Stimulated activated CD4-positive, alpha-beta T cell treated with anti-CD3 and anti-CD28 coated beads, Interleukin-12 subunit alpha, Interleukin-12 subunit beta, amount 100 ng/mL, for 4 hours (primary cell): ENCODE measurements around the gene TPCN2.

ENCODE experiments used
- DNase-seq: peaks from one replicate; pipeline ENCODE4 v3.0.0-alpha.2; 2020

Gene TPCN2

GRCh38 chr11:69039501-69039900, 9.2 kb upstream of the TPCN2 start:
- DNase-seq = no peak

GRCh38 chr11:69040051-69040450, 8.7 kb upstream of the TPCN2 start:
- no peak for DNase-seq

GRCh38 chr11:69040581-69041260, 8.0 kb upstream of the TPCN2 start:
- no peak for DNase-seq

GRCh38 chr11:69041516-69041915, 7.2 kb upstream of the TPCN2 start:
- no peak for DNase-seq

GRCh38 chr11:69044111-69045013, 4.4 kb upstream of the TPCN2 start:
- DNase-seq = no peak

- no peak for DNase-seq
Measured at GRCh38 chr11:69048031-69048693, 570 bp upstream of the TPCN2 start.

- DNase-seq = no peak
Measured at GRCh38 chr11:69049490-69049867, 747 bp downstream of the TPCN2 start.

GRCh38 chr11:69050592-69051380, 2.1 kb downstream of the TPCN2 start:
- no peak for DNase-seq

- DNase-seq = no peak
Measured at GRCh38 chr11:69051381-69052342, 2.9 kb downstream of the TPCN2 start.

- DNase-seq = no peak
Measured at GRCh38 chr11:69052343-69053168, 3.8 kb downstream of the TPCN2 start.

GRCh38 chr11:69053169-69053477, 4.4 kb downstream of the TPCN2 start:
- DNase-seq = no peak

- no peak for DNase-seq
Measured at GRCh38 chr11:69053546-69054396, 5.0 kb downstream of the TPCN2 start.

- DNase-seq = no peak
Measured at GRCh38 chr11:69054397-69055211, 5.9 kb downstream of the TPCN2 start.

- DNase-seq = no peak
Measured at GRCh38 chr11:69055212-69055586, 6.5 kb downstream of the TPCN2 start.

- no peak for DNase-seq
Measured at GRCh38 chr11:69055598-69056516, 7.1 kb downstream of the TPCN2 start.

GRCh38 chr11:69057236-69057635, 8.5 kb downstream of the TPCN2 start:
- no peak for DNase-seq

GRCh38 chr11:69057801-69058200, 9.1 kb downstream of the TPCN2 start:
- no peak for DNase-seq
